GM12878 (cell line): ENCODE measurements around the gene CYP2U1.
A peak's percentile ranks its signal among the peaks of the same experiment; 100 is the strongest.

Source experiments
- POLR2A ChIP-seq: IDR thresholded peaks from 2 replicates; pipeline ENCODE4 v1.6.1; 2011; ENCODE audit warnings: low read depth, mild to moderate bottlenecking, low read length
- POLR2AphosphoS5 ChIP-seq: IDR thresholded peaks from 2 replicates; pipeline ENCODE4 v1.6.1; 2011; ENCODE audit warnings: mild to moderate bottlenecking, low read length, inconsistent platforms
- SPI1 ChIP-seq: IDR thresholded peaks from 2 replicates; pipeline ENCODE4 v1.6.1; 2011; ENCODE audit warnings: low read depth, mild to moderate bottlenecking, low read length, moderate library complexity, borderline replicate concordance; ENCODE audit not compliant: insufficient read depth
- TF ChIP-seq, protein P1 (sequence below), 3 experiments: IDR thresholded peaks in 2 of 3; conservative IDR thresholded peaks in 1 of 3; 2 replicates each; pipeline ENCODE4 v1.5.1; 2011; ENCODE audit warnings: low read depth in 3 of 3, low read length in 3 of 3, mild to moderate bottlenecking in 3 of 3, control low read depth in 2 of 3, moderate library complexity in 2 of 3, inconsistent platforms in 1 of 3, mixed read lengths in 1 of 3; ENCODE audit not compliant: control insufficient read depth in 2 of 3, insufficient read depth in 1 of 3; ENCODE audit errors: extremely low read depth in 1 of 3

DNA sequence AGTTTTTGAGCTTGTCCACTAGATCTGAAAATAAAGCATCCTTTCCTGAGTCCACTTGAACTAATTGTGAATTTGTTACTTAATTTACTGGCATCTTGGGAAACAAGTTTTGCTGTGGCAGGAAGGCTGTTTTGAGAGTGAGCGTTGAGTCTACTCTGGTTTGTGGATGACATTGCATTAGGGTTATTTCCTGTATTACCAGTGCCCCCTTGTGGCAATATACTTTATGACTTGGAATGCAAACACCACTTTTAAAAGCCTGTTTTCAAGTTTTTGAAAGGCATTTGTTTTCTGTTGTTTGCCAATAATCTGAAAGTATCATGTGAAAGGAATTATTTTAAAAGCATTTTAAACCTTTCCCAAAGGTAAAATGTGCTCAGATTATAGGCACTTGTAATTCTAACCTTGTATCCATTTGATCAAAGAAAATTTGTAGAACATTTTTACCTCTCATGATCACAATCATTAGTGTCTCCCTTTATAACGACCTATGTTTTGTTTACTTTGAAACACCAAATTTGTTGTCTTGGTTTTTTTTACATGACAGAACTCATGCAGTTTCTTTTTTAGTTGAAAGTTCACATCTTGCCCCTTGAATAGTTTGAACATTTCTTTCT lies 18.0 kb upstream of the CYP2U1 start:
- no peak for TF ChIP-seq POLR2A
- TF ChIP-seq SPI1 = no peak
- TF ChIP-seq POLR2AphosphoS5 = no peak
- TF ChIP-seq, protein P1, sequence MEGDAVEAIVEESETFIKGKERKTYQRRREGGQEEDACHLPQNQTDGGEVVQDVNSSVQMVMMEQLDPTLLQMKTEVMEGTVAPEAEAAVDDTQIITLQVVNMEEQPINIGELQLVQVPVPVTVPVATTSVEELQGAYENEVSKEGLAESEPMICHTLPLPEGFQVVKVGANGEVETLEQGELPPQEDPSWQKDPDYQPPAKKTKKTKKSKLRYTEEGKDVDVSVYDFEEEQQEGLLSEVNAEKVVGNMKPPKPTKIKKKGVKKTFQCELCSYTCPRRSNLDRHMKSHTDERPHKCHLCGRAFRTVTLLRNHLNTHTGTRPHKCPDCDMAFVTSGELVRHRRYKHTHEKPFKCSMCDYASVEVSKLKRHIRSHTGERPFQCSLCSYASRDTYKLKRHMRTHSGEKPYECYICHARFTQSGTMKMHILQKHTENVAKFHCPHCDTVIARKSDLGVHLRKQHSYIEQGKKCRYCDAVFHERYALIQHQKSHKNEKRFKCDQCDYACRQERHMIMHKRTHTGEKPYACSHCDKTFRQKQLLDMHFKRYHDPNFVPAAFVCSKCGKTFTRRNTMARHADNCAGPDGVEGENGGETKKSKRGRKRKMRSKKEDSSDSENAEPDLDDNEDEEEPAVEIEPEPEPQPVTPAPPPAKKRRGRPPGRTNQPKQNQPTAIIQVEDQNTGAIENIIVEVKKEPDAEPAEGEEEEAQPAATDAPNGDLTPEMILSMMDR (IDR thresholded peaks at IDR 0.05 in 2 of 3, conservative IDR thresholded peaks at IDR 0.05 in 1 of 3; ENCODE audit: control insufficient read depth in 2 of 3, extremely low read depth in 1 of 3, insufficient read depth in 1 of 3, low read depth in 3 of 3, low read length in 3 of 3) = peak; percentile 56 to 80 (median 73)
